Effector CD4-positive, alpha-beta T cell (primary cell): ENCODE measurements around the gene TMBIM6.
"Not testable (repeated sequence)": the region's sequence is repeated elsewhere in the genome, so short reads cannot be mapped to it uniquely, and the experiment has no call there.

Experiments
- DNase-seq: peaks from one replicate; pipeline ENCODE4 v3.0.0-alpha.2; 2020

Gene TMBIM6

GRCh38 chr12:49730050-49730449 lies 11.3 kb upstream of the TMBIM6 start:
- no peak for DNase-seq

GRCh38 chr12:49730568-49731101 lies 10.7 kb upstream of the TMBIM6 start:
- DNase-seq: no peak

- no peak for DNase-seq
These were observed 7.9 kb upstream of the TMBIM6 start for GRCh38 chr12:49733219-49734017.

DNA sequence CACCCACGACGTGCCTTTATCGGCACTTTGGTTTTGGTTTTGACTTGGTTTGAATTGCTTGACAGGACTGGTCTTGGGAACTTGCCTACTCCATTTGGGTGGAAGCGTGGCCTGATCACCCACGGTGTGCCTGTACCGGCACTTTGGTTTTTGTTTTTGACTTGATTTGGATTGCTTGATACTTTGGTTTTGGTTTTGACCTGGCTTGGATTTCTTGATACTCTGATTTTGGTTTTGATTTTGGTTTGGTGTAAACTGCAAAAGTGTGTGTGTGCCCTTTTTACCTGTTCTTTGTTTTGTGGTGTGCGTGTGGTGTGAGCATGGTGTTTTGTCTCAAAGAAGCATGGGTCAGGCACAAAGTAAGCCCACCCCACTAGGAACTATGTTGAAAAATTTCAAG lies 6.5 kb upstream of the TMBIM6 start:
- not testable (repeated sequence) for DNase-seq

DNA sequence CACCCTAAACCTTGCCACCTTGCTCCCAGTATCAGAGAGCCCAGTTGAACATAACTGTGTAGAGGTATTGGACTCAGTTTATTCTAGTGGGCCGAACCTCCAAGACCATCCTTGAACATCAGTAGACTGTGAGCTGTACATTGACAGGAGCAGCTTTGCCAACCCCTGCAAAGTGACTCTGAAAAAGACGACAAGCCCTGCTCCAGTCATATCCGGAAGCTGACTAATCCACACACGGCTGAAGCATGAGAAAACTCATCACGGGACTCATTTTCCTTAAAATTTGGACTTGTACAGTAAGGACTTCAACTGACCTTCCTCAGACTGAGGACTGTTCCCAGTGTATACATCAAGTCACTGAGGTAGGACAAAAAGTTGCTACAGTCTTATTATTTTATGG lies 2.6 kb upstream of the TMBIM6 start:
- DNase-seq: not testable (repeated sequence)

DNA sequence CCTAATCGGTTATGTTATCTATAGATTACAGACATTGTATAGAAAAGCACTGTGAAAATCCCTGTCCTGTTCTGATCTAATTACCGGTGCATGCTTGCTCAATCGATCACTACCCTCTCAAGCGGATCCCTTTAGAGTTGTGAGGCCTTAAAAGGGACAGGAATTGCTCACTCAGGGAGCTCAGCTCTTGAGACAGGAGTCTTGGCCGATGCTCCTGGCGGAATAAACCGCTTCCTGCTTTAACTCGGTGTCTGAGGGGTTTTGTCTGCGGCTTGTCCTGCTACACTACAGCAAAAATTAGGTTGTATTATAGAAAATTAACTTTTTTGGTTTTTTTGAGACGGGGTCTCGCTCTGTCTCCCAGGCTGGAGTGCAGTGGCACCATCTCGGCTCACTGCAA lies 1.1 kb upstream of the TMBIM6 start:
- DNase-seq: not testable (repeated sequence)

DNA sequence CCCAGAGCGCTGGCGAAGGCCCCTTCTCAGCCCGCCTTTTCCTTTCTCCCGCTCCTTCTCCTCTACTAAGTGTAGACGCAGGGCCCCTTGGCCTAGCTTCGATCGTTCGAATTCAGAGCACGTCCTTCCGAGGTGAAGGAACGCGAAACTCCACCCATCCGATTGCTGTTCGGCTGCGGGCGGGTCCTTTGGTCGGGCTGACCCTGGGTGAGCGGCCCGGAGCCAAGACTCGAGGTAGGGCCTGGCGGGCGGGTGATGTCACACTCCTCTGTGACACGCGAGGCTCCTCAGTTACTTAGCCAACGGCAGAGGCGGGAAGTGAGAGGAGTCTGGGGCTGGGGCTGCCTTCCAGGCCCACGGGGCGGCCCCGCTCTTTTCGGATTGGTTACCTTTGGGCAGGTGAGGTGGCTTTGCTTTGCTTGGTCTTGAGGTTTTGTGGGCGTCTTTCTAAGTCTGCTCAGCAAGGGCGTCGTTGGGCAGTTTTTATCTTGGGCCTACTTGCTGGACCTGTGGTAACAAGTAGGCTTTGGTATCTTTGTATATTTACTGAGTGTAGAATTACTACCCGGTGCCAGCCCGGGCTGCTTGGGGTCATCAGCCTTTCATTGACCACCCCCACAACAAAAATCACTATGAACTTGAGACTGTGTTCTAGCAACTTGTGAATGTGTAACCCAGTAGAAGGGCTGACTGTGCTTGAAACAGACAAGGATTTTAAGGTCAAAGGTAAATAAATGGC lies 694 bp downstream of the TMBIM6 start:
- peak; percentile 87 for DNase-seq

GRCh38 chr12:49744363-49744885 lies 3.1 kb downstream of the TMBIM6 start:
- no peak for DNase-seq

- no peak for DNase-seq
These were observed 6.9 kb downstream of the TMBIM6 start for GRCh38 chr12:49748306-49748705.

DNA sequence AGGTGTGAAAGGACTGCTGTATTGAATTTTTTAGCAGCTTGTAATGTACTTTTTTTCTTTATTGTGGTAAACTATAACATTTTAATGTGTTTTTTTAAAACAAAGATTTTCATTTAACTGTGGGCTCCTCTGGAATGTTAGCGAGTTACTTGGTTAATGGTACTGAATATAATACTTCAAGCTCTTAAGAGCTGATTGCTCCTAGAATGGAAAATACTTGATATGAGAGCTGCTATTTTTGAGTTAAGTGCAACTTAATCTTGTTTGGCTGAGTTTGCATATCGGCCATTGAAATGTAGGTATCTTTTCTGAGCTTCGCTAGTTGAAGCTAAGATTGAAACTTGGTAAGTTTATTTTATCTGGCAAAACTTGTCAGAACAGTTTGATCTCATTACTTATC lies 7.4 kb downstream of the TMBIM6 start:
- DNase-seq: no peak

DNA sequence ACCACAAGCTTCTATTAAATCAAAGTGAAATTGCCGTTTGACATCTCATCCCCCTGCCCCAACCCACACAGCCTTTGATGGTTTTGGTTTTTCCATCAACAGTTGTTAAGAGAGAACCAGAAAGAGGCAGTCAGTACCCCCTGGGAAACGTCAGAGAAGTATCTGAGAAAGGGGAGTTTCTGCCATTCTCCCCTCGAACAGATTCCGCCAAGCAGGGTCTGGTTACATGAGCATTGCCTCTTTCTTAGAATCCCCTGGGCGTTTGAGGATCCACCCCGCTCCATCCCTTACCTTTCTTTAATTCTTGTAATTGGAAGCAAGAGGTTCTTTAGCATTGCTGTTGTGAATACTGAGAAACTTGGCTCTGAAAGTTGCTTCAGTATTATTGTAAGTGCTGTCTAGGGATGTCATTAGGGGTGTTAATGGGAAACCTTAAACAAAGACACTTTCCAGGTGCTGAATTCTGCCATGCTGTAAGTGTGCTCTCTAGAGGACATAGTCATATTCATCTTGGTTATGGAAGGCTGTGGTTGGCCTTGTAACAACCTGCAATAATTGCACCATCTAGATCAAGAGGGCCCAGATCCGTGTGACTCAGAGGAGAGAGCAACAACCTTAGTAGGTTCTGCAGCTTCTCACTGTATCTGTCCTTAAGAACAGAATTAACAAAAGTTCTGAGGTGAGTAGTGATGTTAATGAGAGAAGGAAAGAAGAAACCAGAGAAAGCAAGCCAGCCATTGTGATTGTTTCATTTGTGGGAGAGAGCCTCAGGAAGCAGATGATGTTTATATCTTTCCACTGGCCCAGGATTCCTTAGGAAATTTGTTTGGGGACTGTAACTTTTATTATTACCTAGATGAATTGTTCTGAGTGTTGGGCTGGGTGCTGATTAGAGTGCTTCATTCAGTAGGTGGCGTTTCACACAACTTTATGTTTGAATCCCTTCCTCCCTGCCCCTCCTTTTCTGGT lies 9.0 kb downstream of the TMBIM6 start:
- no peak for DNase-seq

GRCh38 chr12:49750996-49751393 lies 9.6 kb downstream of the TMBIM6 start:
- DNase-seq: no peak

GRCh38 chr12:49761677-49762467 lies 20.5 kb downstream of the TMBIM6 start:
- DNase-seq: no peak

GRCh38 chr12:49762468-49762847 lies 21.1 kb downstream of the TMBIM6 start:
- no peak for DNase-seq

DNA sequence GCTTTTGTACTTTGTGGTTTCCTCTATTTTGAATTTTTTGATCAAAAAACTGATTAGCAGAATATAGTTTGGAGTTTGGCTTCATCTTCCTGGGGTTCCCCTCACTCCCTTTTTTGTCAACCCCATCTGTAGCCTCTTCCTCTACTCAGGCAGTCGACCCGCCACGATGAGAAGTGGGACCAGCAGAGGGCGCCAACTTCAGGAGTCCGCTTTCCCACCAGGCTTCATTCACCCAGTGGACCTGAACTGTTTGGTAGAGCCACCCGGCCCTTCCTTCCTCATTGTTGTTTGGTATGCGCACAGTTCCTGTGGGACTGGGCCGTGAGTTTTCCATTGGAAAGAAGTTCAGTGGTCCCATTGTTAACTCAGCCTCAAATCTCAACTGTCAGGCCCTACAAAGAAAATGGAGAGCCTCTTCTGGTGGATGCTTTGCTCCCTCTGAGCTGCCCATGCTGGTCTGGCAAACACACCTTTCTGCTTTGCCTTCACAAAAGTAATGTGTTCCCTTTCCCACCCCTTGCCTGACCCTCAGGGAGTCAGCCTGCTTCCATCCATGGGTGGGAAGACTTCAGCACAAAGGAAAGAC lies 21.7 kb downstream of the TMBIM6 start:
- peak; percentile 81 for DNase-seq

DNA sequence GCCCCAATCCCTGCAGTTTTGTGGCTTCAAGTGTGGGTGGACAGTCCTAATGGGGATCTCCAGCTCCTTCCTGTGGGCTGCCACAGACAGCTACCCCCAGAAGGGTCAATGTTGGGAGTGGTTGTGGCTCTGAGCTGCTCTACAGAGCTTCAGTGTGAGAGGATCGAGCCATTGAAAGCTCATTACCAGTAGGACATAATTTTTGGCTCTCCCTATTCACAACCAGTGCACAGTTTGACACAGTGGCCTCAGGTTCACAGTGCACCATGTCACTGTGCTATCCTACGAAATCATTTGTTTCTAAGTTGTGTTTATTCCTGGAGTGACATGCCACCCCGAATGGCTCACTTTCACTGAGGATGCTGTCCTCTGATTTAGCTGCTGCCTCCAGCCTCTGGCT lies 22.8 kb downstream of the TMBIM6 start:
- DNase-seq: no peak

DNA sequence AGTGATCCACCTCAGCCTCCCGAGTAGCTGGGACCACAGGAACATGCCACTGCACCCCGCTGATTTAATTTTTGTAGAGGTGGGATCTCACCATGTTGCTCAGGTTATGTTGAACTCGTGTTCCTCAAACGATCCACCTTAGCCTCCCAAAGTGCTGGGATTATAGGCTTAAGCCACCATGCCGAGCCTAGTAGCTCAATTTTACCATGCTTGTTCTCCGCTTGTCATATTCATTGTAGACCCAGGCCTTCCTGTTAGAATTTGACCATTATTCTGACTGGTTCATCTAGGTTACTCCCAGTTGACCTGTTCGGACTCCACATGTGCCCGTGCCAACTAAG lies 24.7 kb downstream of the TMBIM6 start:
- no peak for DNase-seq

DNA sequence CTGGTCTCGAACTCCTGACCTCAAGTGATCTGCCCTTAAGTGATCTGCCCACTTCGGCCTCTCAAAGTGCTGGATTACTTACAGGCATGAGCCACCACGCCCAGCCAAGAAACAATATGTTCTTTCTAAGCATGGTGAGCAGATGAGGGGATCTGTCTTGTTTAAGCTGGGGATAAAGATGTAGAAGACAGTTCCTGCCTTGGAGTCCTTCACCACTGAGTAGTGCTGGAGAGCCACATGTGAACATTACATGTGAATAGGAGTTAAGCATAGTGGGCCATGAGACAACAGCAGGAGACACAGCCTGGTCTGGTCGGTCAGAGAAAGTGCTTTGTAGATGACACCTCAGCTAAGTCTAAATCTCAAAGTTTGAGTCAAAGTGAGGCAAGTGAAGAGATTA lies 26.0 kb downstream of the TMBIM6 start:
- no peak for DNase-seq

DNA sequence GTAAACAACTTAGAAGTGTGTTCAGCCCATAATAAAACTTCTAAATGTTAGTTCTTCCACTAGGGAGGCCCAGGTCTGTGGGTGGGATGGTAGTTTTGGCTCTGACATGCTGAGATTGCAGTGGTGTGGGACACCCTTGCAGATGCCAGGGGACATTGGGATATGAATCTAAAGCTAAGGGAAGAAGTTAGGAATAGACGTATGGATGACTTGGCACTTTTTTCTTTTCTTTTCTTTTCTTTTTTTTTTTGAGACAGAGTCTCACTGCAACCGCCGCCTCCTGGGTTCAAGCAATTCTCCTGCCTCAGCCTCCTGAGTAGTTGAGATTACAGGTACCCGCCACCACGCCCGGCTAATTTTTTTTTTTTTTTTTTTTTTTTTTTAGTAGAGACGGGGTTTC lies 31.7 kb downstream of the TMBIM6 start:
- not testable (repeated sequence) for DNase-seq

- no peak for DNase-seq
These were observed 35.1 kb downstream of the TMBIM6 start for GRCh38 chr12:49776413-49776812.

DNA sequence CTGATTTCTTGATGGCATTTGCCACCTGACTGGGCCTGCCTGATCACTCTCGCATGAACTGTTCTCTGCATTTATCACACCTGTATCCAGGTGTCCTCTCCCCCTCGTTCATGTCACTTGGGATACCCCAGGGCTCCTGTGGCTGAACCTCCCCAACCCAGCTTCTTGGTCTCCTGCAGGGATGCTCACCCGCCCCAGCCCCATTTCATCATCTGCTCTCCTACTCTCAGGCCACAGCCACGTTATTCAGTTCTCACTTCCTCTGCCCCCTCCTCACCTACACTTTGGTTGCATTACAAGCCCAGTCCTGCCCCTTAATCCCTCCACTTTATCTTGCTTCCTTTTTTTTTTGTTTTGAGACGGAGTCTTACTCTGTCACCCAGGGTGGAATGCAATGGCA lies 35.5 kb downstream of the TMBIM6 start:
- no peak for DNase-seq

DNA sequence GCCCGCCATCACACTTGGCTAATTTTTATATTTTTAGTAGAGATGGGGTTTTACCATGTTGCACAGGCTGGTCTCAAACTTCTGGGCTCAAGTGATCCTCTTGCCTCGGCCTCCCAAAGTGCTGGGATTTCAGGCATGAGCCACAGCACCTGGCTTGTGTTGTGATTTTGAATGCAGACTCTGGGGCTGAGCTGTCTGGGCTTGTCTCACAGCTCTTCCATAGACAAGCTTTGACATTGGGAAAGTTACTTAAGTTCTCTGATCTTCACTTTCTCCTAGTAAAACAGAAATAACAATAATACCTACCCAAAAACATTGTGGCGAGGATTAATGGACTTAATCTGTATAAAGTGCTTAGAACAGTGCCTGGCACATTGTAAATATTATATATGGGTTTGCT lies 36.0 kb downstream of the TMBIM6 start:
- no peak for DNase-seq
